Liver (tissue), 9 donors: ENCODE data around the gene SLC25A26. TPM values are rescaled to one million over a fixed set of nuclear protein-coding genes. Genes with fewer than 3 reads are reported as not detected.

ENCODE experiments used
- DNase-seq: peaks from one replicate; pipeline ENCODE4 v3.0.0-alpha.2; 2017; ENCODE audit warnings: low spot score
- H3K27ac ChIP-seq, 2 donors: one replicate each; pipeline ENCODE4 v1.7.0; 2013; ENCODE audit warnings: inconsistent platforms in 2 of 2, low read length in 2 of 2, control low read depth in 1 of 2, low read depth in 1 of 2, mild to moderate bottlenecking in 1 of 2
- H3K27me3 ChIP-seq, 4 donors: one replicate each; pipeline versions ENCODE4 v1.6.1 to v1.7.0; 2013; ENCODE audit warnings: low read length in 3 of 4, inconsistent platforms in 1 of 4, mild to moderate bottlenecking in 1 of 4, moderate library complexity in 1 of 4; ENCODE audit not compliant: control insufficient read depth in 4 of 4, insufficient read depth in 4 of 4
- H3K36me3 ChIP-seq, 4 donors: one replicate each; pipeline versions ENCODE4 v1.6.1 to v1.7.0; 2013; ENCODE audit warnings: low read length in 3 of 4, mild to moderate bottlenecking in 3 of 4, low read depth in 1 of 4, moderate library complexity in 1 of 4; ENCODE audit not compliant: control insufficient read depth in 4 of 4, insufficient read depth in 3 of 4
- H3K4me1 ChIP-seq, 4 donors: one replicate each; pipeline versions ENCODE4 v1.6.1 to v1.7.0; 2013; ENCODE audit warnings: low read length in 3 of 4, mild to moderate bottlenecking in 3 of 4, moderate library complexity in 1 of 4; ENCODE audit not compliant: control insufficient read depth in 4 of 4, insufficient read depth in 4 of 4
- H3K4me3 ChIP-seq, 3 donors: one replicate each; pipeline versions ENCODE4 v1.6.1 to v1.7.0; 2013; ENCODE audit warnings: low read length in 3 of 3, control low read depth in 1 of 3, low read depth in 1 of 3, mild to moderate bottlenecking in 1 of 3
- H3K9ac ChIP-seq, 2 donors: one replicate each; pipeline ENCODE4 v1.7.0; 2013; ENCODE audit warnings: low read length in 2 of 2, mild to moderate bottlenecking in 2 of 2, moderate library complexity in 2 of 2, control low read depth in 1 of 2, low read depth in 1 of 2
- H3K9me3 ChIP-seq, 4 donors: one replicate each; pipeline versions ENCODE4 v1.6.1 to v1.7.0; 2013; ENCODE audit warnings: low read length in 3 of 4; ENCODE audit not compliant: control insufficient read depth in 4 of 4
- EGR1 ChIP-seq, 2 donors: IDR thresholded peaks; 2 replicates each; pipeline ENCODE4 v1.6.1; 2016 to 2018; ENCODE audit warnings: antibody characterized with exemption in 2 of 2, low read depth in 2 of 2
- FOXA1 ChIP-seq: IDR thresholded peaks from 2 replicates; pipeline ENCODE4 v1.6.1; 2016; ENCODE audit warnings: antibody characterized with exemption
- FOXA2 ChIP-seq: IDR thresholded peaks from 2 replicates; pipeline ENCODE4 v1.6.1; 2016; ENCODE audit warnings: antibody characterized with exemption
- GABPA ChIP-seq, 2 donors: IDR thresholded peaks in 1 of 2; conservative IDR thresholded peaks in 1 of 2; 2 replicates each; pipeline ENCODE4 v1.6.1; 2016; ENCODE audit warnings: antibody characterized with exemption in 2 of 2, mild to moderate bottlenecking in 1 of 2, moderate library complexity in 1 of 2
- HNF4A ChIP-seq, 2 donors: conservative IDR thresholded peaks; 2 replicates each; pipeline ENCODE4 v1.6.1; 2016; ENCODE audit warnings: antibody characterized with exemption in 2 of 2, mild to moderate bottlenecking in 2 of 2
- HNF4G ChIP-seq: IDR thresholded peaks from 2 replicates; pipeline ENCODE4 v1.6.1; 2016; ENCODE audit warnings: antibody characterized with exemption
- JUND ChIP-seq, 2 donors: IDR thresholded peaks; 2 replicates each; pipeline ENCODE4 v1.6.1; 2016; ENCODE audit warnings: antibody characterized with exemption in 2 of 2
- NR2F2 ChIP-seq: IDR thresholded peaks from 2 replicates; pipeline ENCODE4 v1.6.1; 2016; ENCODE audit warnings: antibody characterized with exemption
- RAD21 ChIP-seq, 2 donors: IDR thresholded peaks; 2 replicates each; pipeline ENCODE4 v1.6.1; 2016; ENCODE audit warnings: antibody characterized with exemption in 2 of 2, mild to moderate bottlenecking in 2 of 2
- RXRA ChIP-seq, 2 donors: IDR thresholded peaks; 2 replicates each; pipeline ENCODE4 v1.6.1; 2017 to 2018; ENCODE audit warnings: antibody characterized with exemption in 2 of 2, mild to moderate bottlenecking in 1 of 2
- SP1 ChIP-seq: IDR thresholded peaks from 2 replicates; pipeline ENCODE4 v1.6.1; 2018; ENCODE audit warnings: antibody characterized with exemption, mild to moderate bottlenecking
- TAF1 ChIP-seq: conservative IDR thresholded peaks from 2 replicates; pipeline ENCODE4 v1.6.1; 2016; ENCODE audit warnings: antibody characterized with exemption, mild to moderate bottlenecking
- YY1 ChIP-seq: IDR thresholded peaks from 2 replicates; pipeline ENCODE4 v1.6.1; 2016; ENCODE audit warnings: antibody characterized with exemption, mild to moderate bottlenecking
- WGBS: extraction: QIAGEN DNeasy Blood & Tissue Kit; methylation state at CpG from one replicate; pipeline ENCODE4 v1.1.7; 2013; 5-methylcytosine and 5-hydroxymethylcytosine counted together
- polyA plus RNA-seq, 2 donors: library from polyadenylated mRNA; stranded (reverse) in 1 of 2; unstranded in 1 of 2; fragments of 200-250 nt in 1 of 2; fragments of >200 nt in 1 of 2; fragmentation: Nextera tagmentation in 1 of 2; extraction: Ambion mirVana in 1 of 2; gene quantifications; one replicate each; pipeline versions ENCODE4 v1.2.1 to v1.2.3, GENCODE V29; 2013 to 2015
- total RNA-seq, 2 donors: library from RNA; depleted of rRNA; stranded (reverse); fragments of >200 nt; gene quantifications; one replicate each; pipeline ENCODE4 v1.2.3, GENCODE V29; 2014
- TF ChIP-seq, protein P1 (sequence below): IDR thresholded peaks from 2 replicates; pipeline ENCODE4 v1.6.1; 2016; ENCODE audit warnings: antibody characterized with exemption
- TF ChIP-seq, protein P2 (sequence below): IDR thresholded peaks from 2 replicates; pipeline ENCODE4 v1.6.1; 2016; ENCODE audit warnings: antibody characterized with exemption
- TF ChIP-seq, protein P3 (sequence below): fragments of 150-350 bp; IDR thresholded peaks from 2 replicates; pipeline ENCODE4 v1.5.1; 2017; ENCODE audit warnings: improper control_type of control experiment, low read depth, low read length; ENCODE audit not compliant: missing input control
- TF ChIP-seq, protein P4 (sequence below): IDR thresholded peaks from 2 replicates; pipeline ENCODE4 v1.6.1; 2016; ENCODE audit warnings: antibody characterized with exemption, mild to moderate bottlenecking
- TF ChIP-seq, protein P5 (sequence below): IDR thresholded peaks from 2 replicates; pipeline ENCODE4 v1.6.1; 2016; ENCODE audit warnings: antibody characterized with exemption
- donor health status: healthy.
- donor health status: healthy.
- donor health status: healthy.
- donor health status: healthy.
- donor health status: healthy.

The SLC25A26 gene
- total and polyA plus RNA-seq, 4 donors: 9.9 to 21.6 (median 12.8) TPM

DNA sequence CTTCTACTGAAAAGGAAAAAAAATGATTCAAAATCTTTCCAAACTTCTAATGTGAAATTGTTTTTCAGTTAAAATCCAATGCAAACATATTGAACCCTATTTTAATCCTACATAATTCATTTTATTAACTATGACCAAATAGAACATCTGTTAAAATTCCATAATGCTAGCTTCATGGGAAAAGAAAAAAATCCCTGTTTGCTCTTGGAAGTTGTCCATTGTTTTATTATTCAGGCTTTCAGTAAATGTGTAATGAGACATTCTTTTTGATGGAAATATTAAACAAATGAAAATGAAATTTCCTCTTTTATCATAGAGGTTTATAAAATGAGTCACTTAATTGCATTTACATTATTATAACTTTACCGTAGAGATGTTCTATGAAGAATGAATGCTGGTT is 49.5 kb downstream of the SLC25A26 start:
- no peak for DNase-seq
- H3K4me1 ChIP-seq: peaks cover 0 to 2% (median 0%) of the 10 kb centered on the region in 4 donors

DNA sequence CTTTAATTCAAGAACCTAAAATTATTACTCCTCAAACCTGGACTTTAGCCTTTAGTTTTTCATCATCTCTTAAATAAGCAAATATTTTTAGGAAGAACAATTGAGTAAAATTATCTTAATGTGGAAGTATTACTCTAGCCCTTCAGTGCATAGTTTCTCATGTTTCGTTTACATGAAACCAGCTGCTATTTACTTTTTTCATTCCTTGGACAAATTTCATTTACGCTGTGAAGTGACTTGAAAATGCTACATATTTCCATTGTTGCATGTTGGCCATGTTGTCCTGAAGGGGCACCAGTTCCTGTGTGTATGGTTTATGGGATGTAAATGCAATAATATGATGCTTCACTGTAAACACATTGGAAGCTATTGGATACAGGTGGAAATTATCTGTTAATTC is 49.9 kb downstream of the SLC25A26 start:
- 83% methylated on average over 2 of the region's 2 CpGs for WGBS

More for the DNA sequence above, 49.5 kb downstream of the SLC25A26 start:
- H3K27me3 ChIP-seq: no peaks in the 10 kb centered on the region
- no peak overlapping the region for H3K4me3 ChIP-seq
- H3K9me3 ChIP-seq: no peaks in the 10 kb centered on the region
- no peak overlapping the region for H3K9ac ChIP-seq
- TF ChIP-seq RAD21 (IDR thresholded peaks at IDR 0.05): no peak
- TF ChIP-seq, protein P1, sequence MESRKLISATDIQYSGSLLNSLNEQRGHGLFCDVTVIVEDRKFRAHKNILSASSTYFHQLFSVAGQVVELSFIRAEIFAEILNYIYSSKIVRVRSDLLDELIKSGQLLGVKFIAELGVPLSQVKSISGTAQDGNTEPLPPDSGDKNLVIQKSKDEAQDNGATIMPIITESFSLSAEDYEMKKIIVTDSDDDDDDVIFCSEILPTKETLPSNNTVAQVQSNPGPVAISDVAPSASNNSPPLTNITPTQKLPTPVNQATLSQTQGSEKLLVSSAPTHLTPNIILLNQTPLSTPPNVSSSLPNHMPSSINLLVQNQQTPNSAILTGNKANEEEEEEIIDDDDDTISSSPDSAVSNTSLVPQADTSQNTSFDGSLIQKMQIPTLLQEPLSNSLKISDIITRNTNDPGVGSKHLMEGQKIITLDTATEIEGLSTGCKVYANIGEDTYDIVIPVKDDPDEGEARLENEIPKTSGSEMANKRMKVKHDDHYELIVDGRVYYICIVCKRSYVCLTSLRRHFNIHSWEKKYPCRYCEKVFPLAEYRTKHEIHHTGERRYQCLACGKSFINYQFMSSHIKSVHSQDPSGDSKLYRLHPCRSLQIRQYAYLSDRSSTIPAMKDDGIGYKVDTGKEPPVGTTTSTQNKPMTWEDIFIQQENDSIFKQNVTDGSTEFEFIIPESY: no peak
- no peak for TF ChIP-seq FOXA2
- no peak for TF ChIP-seq YY1
- TF ChIP-seq SP1: no peak
- TF ChIP-seq GABPA (IDR thresholded peaks at IDR 0.05 in 1 of 2, conservative IDR thresholded peaks at IDR 0.05 in 1 of 2): no peak
- TF ChIP-seq RXRA (IDR thresholded peaks at IDR 0.05): no peak
- WGBS: 85% methylated on average over 1 of the region's 1 CpG
- H3K27ac ChIP-seq: no peak overlapping the region
- H3K36me3 ChIP-seq: peaks cover 0 to 2% (median 0%) of the 10 kb centered on the region in 4 donors

More for the DNA sequence above, 49.9 kb downstream of the SLC25A26 start:
- Histone ChIP-seq H3K36me3 (peaks cover 0 to under 1% (median 0%) of the 10 kb centered on the region in 4 donors), H3K4me1 (peaks cover 0 to 2% (median 0%) of the 10 kb centered on the region in 4 donors), H3K27ac (no peak overlapping the region), H3K9ac (no peak overlapping the region), H3K27me3 (no peaks in the 10 kb centered on the region), H3K9me3 (no peaks in the 10 kb centered on the region), H3K4me3 (no peak overlapping the region)
- TF ChIP-seq, protein P2, sequence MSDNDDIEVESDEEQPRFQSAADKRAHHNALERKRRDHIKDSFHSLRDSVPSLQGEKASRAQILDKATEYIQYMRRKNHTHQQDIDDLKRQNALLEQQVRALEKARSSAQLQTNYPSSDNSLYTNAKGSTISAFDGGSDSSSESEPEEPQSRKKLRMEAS: no peak
- TF ChIP-seq, protein P3, sequence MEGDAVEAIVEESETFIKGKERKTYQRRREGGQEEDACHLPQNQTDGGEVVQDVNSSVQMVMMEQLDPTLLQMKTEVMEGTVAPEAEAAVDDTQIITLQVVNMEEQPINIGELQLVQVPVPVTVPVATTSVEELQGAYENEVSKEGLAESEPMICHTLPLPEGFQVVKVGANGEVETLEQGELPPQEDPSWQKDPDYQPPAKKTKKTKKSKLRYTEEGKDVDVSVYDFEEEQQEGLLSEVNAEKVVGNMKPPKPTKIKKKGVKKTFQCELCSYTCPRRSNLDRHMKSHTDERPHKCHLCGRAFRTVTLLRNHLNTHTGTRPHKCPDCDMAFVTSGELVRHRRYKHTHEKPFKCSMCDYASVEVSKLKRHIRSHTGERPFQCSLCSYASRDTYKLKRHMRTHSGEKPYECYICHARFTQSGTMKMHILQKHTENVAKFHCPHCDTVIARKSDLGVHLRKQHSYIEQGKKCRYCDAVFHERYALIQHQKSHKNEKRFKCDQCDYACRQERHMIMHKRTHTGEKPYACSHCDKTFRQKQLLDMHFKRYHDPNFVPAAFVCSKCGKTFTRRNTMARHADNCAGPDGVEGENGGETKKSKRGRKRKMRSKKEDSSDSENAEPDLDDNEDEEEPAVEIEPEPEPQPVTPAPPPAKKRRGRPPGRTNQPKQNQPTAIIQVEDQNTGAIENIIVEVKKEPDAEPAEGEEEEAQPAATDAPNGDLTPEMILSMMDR: no peak
- TF ChIP-seq TAF1 (no peak), SP1 (no peak), HNF4A (conservative IDR thresholded peaks at IDR 0.05) (no peak), JUND (IDR thresholded peaks at IDR 0.05) (no peak), FOXA1 (no peak), HNF4G (no peak), NR2F2 (no peak), GABPA (IDR thresholded peaks at IDR 0.05 in 1 of 2, conservative IDR thresholded peaks at IDR 0.05 in 1 of 2) (no peak), EGR1 (IDR thresholded peaks at IDR 0.05; ENCODE audit: low read depth in 2 of 2) (no peak), FOXA2 (no peak), RXRA (IDR thresholded peaks at IDR 0.05) (no peak), YY1 (no peak), RAD21 (IDR thresholded peaks at IDR 0.05) (no peak)
- TF ChIP-seq, protein P4, sequence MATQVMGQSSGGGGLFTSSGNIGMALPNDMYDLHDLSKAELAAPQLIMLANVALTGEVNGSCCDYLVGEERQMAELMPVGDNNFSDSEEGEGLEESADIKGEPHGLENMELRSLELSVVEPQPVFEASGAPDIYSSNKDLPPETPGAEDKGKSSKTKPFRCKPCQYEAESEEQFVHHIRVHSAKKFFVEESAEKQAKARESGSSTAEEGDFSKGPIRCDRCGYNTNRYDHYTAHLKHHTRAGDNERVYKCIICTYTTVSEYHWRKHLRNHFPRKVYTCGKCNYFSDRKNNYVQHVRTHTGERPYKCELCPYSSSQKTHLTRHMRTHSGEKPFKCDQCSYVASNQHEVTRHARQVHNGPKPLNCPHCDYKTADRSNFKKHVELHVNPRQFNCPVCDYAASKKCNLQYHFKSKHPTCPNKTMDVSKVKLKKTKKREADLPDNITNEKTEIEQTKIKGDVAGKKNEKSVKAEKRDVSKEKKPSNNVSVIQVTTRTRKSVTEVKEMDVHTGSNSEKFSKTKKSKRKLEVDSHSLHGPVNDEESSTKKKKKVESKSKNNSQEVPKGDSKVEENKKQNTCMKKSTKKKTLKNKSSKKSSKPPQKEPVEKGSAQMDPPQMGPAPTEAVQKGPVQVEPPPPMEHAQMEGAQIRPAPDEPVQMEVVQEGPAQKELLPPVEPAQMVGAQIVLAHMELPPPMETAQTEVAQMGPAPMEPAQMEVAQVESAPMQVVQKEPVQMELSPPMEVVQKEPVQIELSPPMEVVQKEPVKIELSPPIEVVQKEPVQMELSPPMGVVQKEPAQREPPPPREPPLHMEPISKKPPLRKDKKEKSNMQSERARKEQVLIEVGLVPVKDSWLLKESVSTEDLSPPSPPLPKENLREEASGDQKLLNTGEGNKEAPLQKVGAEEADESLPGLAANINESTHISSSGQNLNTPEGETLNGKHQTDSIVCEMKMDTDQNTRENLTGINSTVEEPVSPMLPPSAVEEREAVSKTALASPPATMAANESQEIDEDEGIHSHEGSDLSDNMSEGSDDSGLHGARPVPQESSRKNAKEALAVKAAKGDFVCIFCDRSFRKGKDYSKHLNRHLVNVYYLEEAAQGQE: no peak
- TF ChIP-seq, protein P5, sequence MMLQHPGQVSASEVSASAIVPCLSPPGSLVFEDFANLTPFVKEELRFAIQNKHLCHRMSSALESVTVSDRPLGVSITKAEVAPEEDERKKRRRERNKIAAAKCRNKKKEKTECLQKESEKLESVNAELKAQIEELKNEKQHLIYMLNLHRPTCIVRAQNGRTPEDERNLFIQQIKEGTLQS: no peak
- no peak for DNase-seq
